GM20431 (cell line): ENCODE results near the gene ZBTB20.

Source experiments
- in situ Hi-C: fragments of 300-500 bp; cut with MseI, MboI; formaldehyde crosslinking; loops from one replicate; pipeline ENCODE4 v1.15.0; 2020; ENCODE audit warnings: low sequenced_read_pairs; ENCODE audit not compliant: unreplicated experiment

ZBTB20 gene

GRCh38 chr3:114743746-114744485 is 403.2 kb downstream of the ZBTB20 start:
- in situ Hi-C loops: no loop called here

DNA sequence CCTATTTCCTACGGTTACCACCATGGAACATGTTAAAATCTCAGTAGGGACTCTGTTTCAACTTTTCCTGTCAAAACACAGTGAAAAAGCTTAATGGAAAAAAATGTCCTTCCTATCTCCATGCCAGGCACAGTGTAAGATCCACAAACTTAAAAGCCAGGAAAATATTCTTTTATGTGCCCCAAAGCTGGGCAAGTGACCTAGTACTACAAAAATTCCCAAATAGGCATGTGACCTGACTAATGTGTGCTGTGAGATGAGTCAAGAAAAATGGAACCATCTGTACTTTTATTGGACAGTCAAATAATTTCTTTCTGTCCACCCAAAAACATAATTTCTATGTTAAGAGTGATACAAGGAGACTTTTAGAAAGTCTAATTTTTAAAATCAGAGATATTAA is 406.0 kb downstream of the ZBTB20 start:
- in situ Hi-C loops: no loop called here

DNA sequence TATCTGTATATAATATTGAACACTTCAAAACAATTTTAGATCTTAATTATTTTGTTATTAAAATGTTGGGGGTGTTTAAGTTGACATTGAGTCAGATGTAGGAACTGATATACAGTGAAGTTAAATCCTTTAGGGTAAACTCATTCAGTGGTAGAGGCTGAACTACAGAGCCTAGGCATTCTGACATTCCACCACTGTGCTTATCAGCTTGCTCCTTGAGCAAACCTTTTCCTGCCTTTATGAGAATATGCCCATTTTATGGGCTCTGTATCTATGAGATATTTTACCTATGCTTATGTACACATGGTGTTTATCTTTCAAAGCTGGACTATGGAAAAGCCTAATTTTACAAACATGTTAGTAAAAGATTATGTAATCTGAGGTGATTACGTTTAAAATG is 407.5 kb downstream of the ZBTB20 start:
- in situ Hi-C loops: no loop called here

DNA sequence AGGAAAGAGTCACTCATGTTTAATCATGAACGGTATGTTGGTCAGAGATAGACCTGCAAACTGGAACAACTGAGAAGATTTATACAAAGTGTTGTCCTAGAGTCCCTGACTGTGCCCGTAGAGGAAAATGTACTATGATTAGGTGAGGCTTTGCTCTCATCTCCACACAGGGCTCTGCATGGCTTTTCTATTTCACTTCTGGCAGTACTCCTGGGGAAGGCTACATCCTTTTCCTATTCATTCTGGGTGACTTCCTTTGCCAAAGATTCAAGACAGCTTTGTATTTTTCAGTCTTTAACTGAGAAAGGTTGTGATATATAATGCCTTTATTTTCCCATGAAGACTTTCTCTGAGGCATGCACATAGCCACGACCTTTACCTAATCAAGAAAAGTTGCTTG is 414.7 kb downstream of the ZBTB20 start:
- in situ Hi-C loops: no loop called here

GRCh38 chr3:114730397-114730796 is 416.7 kb downstream of the ZBTB20 start:
- in situ Hi-C loops: no loop called here

DNA sequence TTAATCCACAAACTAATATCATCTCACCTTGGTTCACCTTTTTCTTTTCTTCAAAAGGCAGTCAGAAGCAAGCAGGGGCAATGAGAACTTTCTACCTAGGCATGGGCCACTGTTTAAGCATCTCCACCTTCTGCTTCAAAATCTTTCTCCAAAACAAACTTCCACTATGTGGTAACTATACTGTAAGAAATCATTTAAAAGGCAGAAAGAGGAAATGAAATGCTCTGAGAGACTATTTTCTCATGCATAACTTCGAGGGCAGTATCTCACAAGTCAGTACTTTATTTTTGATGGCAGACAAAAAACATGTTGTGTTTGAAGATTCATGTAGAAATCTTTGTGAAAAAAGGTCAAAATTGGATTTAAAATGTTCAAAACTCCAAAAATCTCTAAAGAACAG is 419.7 kb downstream of the ZBTB20 start:
- in situ Hi-C loops: no loop called here

- in situ Hi-C loops: no loop called here
Measured at GRCh38 chr3:114725966-114726365, 421.1 kb downstream of the ZBTB20 start.

- in situ Hi-C loops: no loop called here
Measured at GRCh38 chr3:114722530-114722929, 424.6 kb downstream of the ZBTB20 start.

- in situ Hi-C loops: no loop called here
Measured at GRCh38 chr3:114721864-114722263, 425.2 kb downstream of the ZBTB20 start.

DNA sequence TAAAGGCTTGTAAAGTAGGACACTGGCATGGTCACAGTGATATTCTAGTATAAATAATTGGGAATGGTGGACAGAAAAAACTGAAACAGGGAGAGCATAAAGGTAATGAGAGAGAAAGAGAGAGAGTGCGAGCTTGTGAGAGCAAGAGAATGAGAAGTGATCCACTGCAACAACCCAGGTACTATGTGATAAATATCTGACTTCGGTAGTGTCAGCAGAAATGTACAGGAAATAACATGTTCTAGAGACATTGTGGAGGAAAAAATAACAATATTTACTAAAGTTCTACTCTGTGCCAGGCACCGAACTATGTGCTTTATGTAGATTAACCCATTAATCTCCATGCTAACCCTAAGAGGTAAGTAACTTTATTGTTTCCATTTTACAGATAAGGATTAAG is 425.9 kb downstream of the ZBTB20 start:
- in situ Hi-C loops: no loop called here

GRCh38 chr3:114718898-114719210 is 428.2 kb downstream of the ZBTB20 start:
- in situ Hi-C loops: no loop called here

DNA sequence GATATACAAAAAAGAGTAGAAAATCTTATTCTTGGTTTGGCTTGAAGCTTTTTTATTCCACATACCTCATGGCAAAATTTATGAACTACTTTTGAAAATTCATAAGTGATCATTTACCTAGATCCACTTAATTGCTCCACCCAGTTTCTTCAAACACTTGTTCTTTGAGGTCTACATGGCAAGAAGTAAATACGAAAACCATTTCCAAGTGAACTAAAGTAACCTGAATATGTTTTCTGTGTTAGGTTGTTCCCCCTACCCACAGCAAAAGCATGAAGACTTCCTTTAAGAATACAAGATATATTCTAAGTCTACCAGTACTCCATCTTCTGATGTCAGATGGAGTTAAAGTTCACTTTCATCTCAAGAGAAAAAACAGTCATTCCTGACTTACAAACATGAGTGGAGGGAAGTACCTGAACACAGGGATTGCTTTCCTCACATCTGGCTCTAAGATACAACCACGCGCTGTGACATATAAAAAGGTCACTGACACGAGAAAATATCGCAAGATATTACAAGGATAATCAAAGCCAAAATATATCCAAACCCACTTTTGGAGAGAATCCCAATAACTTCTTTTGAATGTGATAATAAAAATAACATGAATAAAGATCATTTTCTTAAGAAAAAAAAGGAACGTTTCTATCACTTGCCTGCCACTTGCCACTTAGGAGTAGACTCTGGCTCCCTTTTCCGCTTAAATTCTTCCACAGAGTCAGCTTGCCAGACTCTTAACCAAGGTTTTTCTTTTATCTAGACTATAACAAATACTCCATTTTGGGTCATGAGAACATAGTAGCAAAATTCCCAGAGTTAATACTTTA is 428.8 kb downstream of the ZBTB20 start:
- in situ Hi-C loops: no loop called here

- in situ Hi-C loops: no loop called here
Measured at GRCh38 chr3:114716916-114717315, 430.2 kb downstream of the ZBTB20 start.

GRCh38 chr3:114716126-114716525 is 431.0 kb downstream of the ZBTB20 start:
- in situ Hi-C loops: no loop called here

DNA sequence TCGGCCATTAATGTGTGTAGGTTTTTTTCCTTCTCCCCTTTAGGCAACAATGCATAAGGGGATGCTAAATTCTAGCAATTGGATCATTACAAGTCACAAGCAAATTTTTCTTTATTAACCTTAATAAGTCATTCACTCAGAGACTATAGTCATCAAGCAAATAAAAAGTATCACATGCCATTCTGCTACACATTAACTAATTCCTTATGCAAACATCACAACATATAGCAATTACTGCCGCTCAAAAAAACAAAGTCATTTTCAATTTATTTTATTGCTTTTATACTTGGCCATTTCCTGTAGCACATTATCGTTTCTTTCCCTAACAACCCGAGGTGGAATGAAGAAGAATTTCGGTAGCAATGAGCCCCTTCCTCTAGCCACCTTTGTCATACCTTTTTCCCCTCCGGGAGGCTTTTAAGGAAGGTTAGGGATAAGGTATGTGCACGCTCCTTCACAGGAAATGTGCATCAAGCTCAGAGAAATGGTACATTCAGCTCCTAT is 432.1 kb downstream of the ZBTB20 start:
- in situ Hi-C loops: no loop called here

- in situ Hi-C loops: no loop called here
Measured at GRCh38 chr3:114714237-114714636, 432.9 kb downstream of the ZBTB20 start.

GRCh38 chr3:114712728-114713492 is 434.2 kb downstream of the ZBTB20 start:
- in situ Hi-C loops: no loop called here

GRCh38 chr3:114711321-114711886 is 435.7 kb downstream of the ZBTB20 start:
- in situ Hi-C loops: no loop called here

- in situ Hi-C loops: no loop called here
Measured at GRCh38 chr3:114709102-114709501, 438.0 kb downstream of the ZBTB20 start.

- in situ Hi-C loops: no loop called here
Measured at GRCh38 chr3:114707252-114707860, 439.7 kb downstream of the ZBTB20 start.
